Mammary epithelial cell (primary cell): ENCODE results near the gene ABCA1.

Experiments used
- EZH2 ChIP-seq: IDR thresholded peaks from 2 replicates; pipeline ENCODE4 v1.6.1; 2012; ENCODE audit warnings: low read length, inconsistent platforms, borderline replicate concordance
- TF ChIP-seq, protein P1 (sequence below), 2 donors: IDR thresholded peaks in 1 of 2; conservative IDR thresholded peaks in 1 of 2; 2 replicates each; pipeline ENCODE4 v1.5.1; 2011 to 2012; ENCODE audit warnings: inconsistent platforms in 2 of 2, low read length in 2 of 2, mild to moderate bottlenecking in 2 of 2, control low read depth in 1 of 2, low read depth in 1 of 2; ENCODE audit not compliant: insufficient read depth in 1 of 2; ENCODE audit errors: extremely low read depth in 1 of 2

DNA sequence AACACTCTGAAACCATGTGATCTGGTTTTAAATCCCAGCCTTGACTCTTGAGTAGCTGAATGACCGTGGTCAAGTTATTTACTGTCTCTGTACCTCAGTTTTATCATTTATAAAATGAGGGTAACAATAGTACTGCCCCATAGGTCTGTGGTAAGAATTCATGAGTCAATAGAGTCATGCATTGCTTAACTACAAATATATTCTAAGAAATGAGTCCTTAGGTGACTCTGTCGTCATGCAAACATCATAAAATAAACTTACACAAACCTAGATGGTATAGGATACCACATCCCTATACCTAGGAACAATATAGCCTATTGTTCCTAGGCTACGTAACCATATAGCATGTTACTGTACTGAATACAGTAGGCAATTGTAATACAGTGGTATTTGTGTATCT is 20.3 kb upstream of the ABCA1 start:
- no peak for TF ChIP-seq EZH2
- TF ChIP-seq, protein P1, sequence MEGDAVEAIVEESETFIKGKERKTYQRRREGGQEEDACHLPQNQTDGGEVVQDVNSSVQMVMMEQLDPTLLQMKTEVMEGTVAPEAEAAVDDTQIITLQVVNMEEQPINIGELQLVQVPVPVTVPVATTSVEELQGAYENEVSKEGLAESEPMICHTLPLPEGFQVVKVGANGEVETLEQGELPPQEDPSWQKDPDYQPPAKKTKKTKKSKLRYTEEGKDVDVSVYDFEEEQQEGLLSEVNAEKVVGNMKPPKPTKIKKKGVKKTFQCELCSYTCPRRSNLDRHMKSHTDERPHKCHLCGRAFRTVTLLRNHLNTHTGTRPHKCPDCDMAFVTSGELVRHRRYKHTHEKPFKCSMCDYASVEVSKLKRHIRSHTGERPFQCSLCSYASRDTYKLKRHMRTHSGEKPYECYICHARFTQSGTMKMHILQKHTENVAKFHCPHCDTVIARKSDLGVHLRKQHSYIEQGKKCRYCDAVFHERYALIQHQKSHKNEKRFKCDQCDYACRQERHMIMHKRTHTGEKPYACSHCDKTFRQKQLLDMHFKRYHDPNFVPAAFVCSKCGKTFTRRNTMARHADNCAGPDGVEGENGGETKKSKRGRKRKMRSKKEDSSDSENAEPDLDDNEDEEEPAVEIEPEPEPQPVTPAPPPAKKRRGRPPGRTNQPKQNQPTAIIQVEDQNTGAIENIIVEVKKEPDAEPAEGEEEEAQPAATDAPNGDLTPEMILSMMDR (conservative IDR thresholded peaks at IDR 0.05 in 1 of 2, IDR thresholded peaks at IDR 0.05 in 1 of 2; ENCODE audit: extremely low read depth in 1 of 2, insufficient read depth in 1 of 2, low read depth in 1 of 2, low read length in 2 of 2) = no peak
